Right atrium auricular region (tissue), 2 donors: ENCODE data around the gene PLD4. TPM values are rescaled to one million over a fixed set of nuclear protein-coding genes. Genes with fewer than 3 reads are reported as not detected.
"Not testable (repeated sequence)": the region's sequence is repeated elsewhere in the genome, so short reads cannot be mapped to it uniquely, and the experiment has no call there.

Source experiments
- DNase-seq: peaks from one replicate; pipeline ENCODE4 v3.0.0-alpha.2; 2019; ENCODE audit warnings: low spot score
- H3K27ac ChIP-seq, 2 donors: fragments of 200-600 bp; sonication (generic); 1 replicate in 1 of 2; 2 replicates in 1 of 2; pipeline ENCODE4 v1.5.1; 2016 to 2019
- H3K27me3 ChIP-seq, 2 donors: fragments of 200-600 bp; sonication (generic); one replicate each; pipeline versions ENCODE4 v1.5.1 to v1.6.0; 2017 to 2019
- H3K36me3 ChIP-seq: fragments of 200-600 bp; sonication (generic); one replicate; pipeline ENCODE4 v1.5.1; 2016
- H3K4me1 ChIP-seq, 2 donors: fragments of 200-600 bp; sonication (generic); one replicate each; pipeline versions ENCODE4 v1.5.1 to v1.6.0; 2017 to 2019
- H3K4me3 ChIP-seq, 2 donors: fragments of 200-600 bp; sonication (generic); 1 replicate in 1 of 2; 2 replicates in 1 of 2; pipeline ENCODE4 v1.5.1; 2017 to 2019; ENCODE audit warnings: mild to moderate bottlenecking in 1 of 2, moderate library complexity in 1 of 2
- H3K9me3 ChIP-seq, 2 donors: fragments of 200-600 bp; sonication (generic); one replicate each; pipeline ENCODE4 v1.5.1; 2019
- total RNA-seq, 2 donors: library from RNA; depleted of rRNA; stranded (reverse); fragments of >200 nt; gene quantifications; one replicate each; pipeline ENCODE4 v1.1.0, GENCODE V29; 2016
- TF ChIP-seq, protein P1 (sequence below), 2 donors: fragments of 200-600 bp; sonication (generic); IDR thresholded peaks; one replicate each; pipeline ENCODE4 v1.5.1; 2019; ENCODE audit warnings: antibody characterized with exemption in 2 of 2

Gene PLD4
- total RNA-seq, 2 donors from 2014 or later: 0.08 TPM; not detected in 1

DNA sequence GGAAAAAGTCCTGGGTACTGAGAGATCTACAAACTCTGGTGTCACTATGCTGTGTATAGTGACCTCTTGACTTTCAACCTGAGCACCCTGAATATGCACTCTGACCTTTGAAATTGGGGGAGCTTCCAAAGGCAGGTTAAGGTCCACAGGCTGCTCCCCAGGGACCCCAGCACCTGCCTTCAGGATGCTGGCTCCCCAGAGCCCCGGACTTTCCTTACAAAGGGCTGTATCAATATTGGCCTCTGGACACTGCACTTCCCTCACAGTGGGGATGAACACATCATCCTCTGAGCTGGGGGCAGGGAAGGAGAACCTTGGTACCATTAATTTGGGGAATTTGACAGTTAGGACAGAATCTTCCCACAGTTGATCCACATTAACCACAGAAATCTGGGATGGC, 14.3 kb downstream of the PLD4 start:
- TF ChIP-seq, protein P1, sequence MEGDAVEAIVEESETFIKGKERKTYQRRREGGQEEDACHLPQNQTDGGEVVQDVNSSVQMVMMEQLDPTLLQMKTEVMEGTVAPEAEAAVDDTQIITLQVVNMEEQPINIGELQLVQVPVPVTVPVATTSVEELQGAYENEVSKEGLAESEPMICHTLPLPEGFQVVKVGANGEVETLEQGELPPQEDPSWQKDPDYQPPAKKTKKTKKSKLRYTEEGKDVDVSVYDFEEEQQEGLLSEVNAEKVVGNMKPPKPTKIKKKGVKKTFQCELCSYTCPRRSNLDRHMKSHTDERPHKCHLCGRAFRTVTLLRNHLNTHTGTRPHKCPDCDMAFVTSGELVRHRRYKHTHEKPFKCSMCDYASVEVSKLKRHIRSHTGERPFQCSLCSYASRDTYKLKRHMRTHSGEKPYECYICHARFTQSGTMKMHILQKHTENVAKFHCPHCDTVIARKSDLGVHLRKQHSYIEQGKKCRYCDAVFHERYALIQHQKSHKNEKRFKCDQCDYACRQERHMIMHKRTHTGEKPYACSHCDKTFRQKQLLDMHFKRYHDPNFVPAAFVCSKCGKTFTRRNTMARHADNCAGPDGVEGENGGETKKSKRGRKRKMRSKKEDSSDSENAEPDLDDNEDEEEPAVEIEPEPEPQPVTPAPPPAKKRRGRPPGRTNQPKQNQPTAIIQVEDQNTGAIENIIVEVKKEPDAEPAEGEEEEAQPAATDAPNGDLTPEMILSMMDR (IDR thresholded peaks at IDR 0.05): no peak
- H3K4me3 ChIP-seq: no peak overlapping the region
- H3K27me3 ChIP-seq: no peaks in the 10 kb centered on the region
- DNase-seq: no peak
- H3K27ac ChIP-seq: no peak overlapping the region
- peaks cover 0 to 1% of the 10 kb centered on the region in 2 donors for H3K4me1 ChIP-seq
- H3K36me3 ChIP-seq: no peaks in the 10 kb centered on the region
- H3K9me3 ChIP-seq: no peaks in the 10 kb centered on the region

DNA sequence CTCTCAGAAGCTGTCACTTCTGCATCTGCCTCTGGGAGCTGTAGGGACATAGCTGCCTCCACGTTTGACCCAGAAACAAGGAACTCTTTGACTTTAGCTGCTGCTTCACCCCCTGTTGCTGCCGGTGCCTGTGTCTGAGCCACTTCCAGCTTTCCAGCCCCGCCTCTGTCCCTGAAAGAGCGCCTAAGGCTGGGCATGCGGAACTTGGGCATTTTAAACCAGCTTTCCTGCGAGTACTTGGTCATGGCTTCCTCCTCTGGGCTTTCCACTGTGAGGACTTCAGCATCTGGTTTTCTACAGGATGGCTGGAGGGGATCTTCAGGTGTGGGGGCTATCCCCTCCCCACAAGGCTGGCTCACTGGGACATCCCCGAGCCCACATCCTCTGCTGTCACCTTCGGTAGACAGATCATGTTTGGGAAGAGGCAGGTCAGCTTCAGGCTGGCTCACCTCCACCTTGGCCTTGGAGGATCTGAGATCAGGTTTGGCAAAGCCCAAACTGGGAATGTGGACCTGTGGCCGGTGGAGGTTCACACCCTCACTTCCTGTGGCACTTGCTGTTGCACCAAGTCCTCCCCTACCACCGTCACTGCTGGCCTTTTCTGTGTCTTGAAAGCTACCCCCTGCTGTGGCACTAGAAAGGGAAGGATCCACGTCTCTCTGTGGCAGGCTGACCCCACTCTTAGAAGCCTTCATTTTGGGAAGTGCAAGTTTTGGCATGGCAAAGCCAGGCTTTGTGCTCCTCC, 15.2 kb downstream of the PLD4 start:
- DNase-seq: no peak
- TF ChIP-seq, protein P1 (IDR thresholded peaks at IDR 0.05): no peak
- H3K36me3 ChIP-seq: no peaks in the 10 kb centered on the region

DNA sequence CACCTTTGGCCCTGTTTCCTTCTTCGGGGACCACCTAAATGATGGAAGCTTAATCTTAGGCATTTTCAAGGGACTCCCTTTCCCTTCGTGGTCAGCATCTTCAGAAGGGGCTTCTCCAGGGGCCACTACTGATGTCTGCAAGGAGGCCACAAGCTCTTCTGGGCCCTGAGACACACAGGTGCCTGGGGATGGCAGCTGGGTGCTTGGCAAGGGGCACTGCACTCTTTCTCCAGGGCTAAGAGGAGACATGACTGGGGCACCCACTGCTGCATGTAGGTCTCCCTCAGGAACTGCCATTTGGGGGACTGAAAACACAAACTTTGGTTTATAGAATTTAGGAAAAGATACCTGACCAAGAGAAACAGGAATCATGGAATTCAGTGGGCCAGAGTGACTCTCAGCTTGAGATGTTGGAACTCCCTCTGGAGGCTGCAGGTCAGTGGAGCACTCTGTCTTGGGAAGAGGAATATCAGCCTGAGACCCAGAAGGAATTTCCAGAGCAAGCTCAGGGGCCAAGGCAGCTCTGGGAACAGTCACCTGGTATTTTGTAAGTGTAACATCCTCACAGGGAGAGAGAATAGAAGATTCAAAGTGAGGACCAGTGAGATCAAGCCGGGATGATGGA, 16.0 kb downstream of the PLD4 start:
- TF ChIP-seq, protein P1 (IDR thresholded peaks at IDR 0.05): no peak
- no peak overlapping the region for H3K4me3 ChIP-seq
- no peaks in the 10 kb centered on the region for H3K27me3 ChIP-seq
- H3K9me3 ChIP-seq: no peaks in the 10 kb centered on the region
- no peaks in the 10 kb centered on the region for H3K36me3 ChIP-seq
- no peaks in the 10 kb centered on the region for H3K4me1 ChIP-seq
- no peak for DNase-seq
- no peak overlapping the region for H3K27ac ChIP-seq

More for the DNA sequence above, 15.2 kb downstream of the PLD4 start:
- H3K27me3 ChIP-seq: no peaks in the 10 kb centered on the region
- H3K4me3 ChIP-seq: no peak overlapping the region
- no peaks in the 10 kb centered on the region for H3K9me3 ChIP-seq
- no peaks in the 10 kb centered on the region for H3K4me1 ChIP-seq
- no peak overlapping the region for H3K27ac ChIP-seq

DNA sequence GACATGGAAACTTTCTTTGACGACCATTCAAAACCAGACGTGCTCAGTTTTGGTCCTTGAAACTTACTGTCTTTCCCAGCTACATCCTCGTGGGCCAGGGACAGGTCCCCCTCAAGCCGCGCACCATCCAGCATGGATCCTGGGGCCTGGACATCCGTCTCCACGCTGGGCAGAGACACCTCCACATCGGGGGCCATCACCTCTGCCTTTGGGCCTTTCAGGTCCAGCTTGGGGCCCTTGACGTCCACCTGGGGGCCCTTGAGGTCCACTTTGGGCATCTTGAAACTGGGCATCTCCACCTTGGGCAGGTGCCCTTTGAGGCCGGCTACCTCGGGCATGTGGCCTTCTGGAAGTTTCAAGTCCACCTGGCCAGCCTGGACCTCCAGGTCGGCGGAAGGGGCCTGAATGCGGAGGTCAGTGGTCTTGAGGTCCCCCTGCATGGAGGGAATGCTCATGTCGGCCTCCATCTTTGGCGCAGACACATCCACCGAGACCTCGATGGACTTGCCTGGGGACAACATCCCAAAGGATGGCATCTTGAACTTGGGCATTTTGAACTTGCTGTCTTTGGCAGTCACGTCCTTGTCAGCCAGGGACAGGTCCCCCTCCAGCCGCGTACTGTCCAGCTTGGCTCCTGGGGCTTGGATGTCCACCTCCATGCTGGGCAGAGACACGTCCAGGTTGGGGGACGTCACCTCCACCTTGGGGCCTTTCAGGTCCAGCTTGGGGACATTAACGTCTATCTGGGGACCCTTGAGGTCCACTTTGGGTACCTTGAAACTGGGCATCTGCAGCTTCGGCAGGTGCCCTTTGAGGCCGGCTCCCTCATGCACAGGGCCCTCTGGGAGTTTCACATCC, 17.1 kb downstream of the PLD4 start:
- Histone ChIP-seq H3K9me3 (no peaks in the 10 kb centered on the region), H3K27me3 (no peaks in the 10 kb centered on the region), H3K27ac (no peak overlapping the region), H3K4me3 (no peak overlapping the region), H3K36me3 (no peaks in the 10 kb centered on the region), H3K4me1 (no peaks in the 10 kb centered on the region)
- DNase-seq: no peak
- TF ChIP-seq, protein P1 (IDR thresholded peaks at IDR 0.05): no peak

DNA sequence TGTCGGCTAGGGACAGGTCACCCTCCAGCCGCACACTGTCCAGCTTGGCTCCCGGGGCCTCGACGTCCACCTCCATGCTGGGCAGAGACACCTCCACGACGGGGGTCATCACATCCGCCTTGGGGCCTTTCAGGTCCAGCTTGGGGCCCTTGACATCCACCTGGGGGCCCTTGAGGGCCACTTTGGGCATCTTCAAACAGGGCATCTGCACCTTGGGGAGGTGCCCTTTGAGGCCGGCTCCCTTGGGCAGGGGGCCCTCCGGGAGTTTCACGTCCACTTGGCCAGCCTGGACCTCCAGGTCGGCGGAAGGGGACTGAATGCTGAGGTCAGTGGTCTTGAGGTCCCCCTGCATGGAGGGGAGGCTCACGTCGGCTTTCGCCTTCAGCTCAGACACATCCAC, 17.9 kb downstream of the PLD4 start:
- DNase-seq: no peak
- Histone ChIP-seq H3K27ac (no peak overlapping the region), H3K36me3 (no peaks in the 10 kb centered on the region), H3K27me3 (no peaks in the 10 kb centered on the region), H3K4me3 (no peak overlapping the region), H3K4me1 (no peaks in the 10 kb centered on the region), H3K9me3 (no peaks in the 10 kb centered on the region)
- TF ChIP-seq, protein P1 (IDR thresholded peaks at IDR 0.05): no peak

DNA sequence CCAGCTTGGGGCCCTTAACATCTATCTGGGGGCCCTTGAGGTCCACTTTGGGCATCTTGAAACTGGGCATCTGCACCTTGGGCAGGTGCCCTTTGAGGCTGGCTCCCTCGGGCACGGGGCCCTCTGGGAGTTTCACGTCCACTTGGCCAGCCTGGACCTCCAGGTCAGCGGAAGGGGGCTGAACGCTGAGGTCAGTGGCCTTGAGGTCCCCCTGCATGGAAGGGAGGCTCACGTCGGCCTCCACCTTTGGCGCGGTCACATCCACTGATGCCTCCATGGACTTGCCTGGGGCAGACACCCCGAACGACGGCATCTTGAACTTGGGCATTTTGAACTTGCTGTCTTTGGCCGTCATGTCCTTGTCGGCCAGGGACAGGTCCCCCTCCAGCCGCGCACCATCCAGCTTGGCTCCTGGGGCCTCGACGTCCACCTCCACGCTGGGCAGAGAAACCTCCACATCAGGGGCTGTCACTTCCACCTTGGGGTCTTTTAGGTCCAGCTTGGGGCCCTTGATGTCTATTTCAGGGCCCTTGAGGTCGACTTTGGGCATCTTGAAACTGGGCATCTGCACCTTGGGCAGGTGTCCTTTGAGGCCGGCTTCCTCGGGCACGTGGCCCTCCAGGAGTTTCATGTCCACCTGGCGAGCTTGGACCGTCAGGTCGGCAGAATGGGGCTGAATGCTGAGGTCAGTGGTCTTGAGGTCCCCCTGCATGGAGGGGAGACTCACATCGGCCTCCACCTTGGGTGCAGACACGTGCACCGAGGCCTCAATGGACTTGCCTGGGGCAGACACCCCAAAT, 18.7 kb downstream of the PLD4 start:
- H3K4me3 ChIP-seq, DNase-seq, H3K27me3 ChIP-seq, H3K27ac ChIP-seq, H3K36me3 ChIP-seq, H3K9me3 ChIP-seq, H3K4me1 ChIP-seq: not testable (repeated sequence)

DNA sequence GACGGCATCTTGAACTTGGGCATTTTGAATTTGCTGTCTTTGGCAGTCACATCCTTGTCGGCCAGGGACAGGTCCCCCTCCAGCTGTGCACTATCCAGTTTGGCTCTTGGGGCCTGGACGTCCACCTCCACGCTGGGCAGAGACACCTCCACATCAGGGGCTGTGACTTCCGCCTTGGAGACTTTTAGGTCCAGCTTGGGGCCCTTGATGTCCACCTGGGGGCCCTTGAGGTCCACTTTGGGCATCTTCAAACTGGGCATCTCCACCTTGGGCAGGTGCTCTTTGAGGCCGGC, 19.3 kb downstream of the PLD4 start:
- DNase-seq, H3K36me3 ChIP-seq, H3K4me1 ChIP-seq: not testable (repeated sequence)

DNA sequence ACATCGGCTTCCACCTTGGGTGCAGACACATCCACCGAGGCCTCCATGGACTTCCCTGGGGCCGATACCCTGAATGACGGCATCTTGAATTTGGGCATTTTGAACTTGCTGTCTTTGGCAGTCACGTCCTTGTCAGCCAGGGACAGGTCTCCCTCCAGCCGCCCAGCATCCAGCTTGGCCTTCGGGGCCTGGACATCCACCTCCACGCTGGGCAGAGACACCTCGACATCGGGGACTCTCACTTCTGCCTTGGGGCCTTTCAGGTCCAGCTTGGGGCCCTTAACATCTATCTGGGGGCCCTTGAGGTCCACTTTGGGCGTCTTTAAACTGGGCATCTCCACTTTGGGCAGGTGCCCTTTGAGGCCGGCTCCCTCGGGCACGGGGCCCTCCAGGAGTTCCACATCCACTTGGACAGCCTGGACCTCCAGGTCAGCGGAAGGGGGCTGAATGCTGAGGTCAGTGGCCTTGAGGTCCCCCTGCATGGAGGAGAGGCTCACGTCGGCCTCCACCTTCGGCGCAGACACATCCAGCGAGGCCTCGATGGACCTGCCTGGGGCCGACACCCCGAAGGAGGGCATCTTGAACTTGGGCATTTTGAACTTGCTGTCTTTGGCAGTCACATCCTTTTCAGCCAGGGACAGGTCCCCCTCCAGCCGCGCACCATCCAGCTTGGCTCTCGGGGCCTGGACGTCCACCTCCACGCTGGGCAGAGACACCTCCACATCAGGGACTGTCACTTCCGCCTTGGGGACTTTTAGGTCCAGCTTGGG, 19.9 kb downstream of the PLD4 start:
- not testable (repeated sequence) for H3K4me3 ChIP-seq, H3K27me3 ChIP-seq, DNase-seq, H3K36me3 ChIP-seq, H3K9me3 ChIP-seq, H3K27ac ChIP-seq, H3K4me1 ChIP-seq

More for the DNA sequence above, 19.3 kb downstream of the PLD4 start:
- H3K4me3 ChIP-seq, H3K9me3 ChIP-seq, H3K27ac ChIP-seq, H3K27me3 ChIP-seq: not testable (repeated sequence)
